Neural cell (in vitro differentiated cells): ENCODE measurements around the gene NELFE.

Experiments
- CTCF ChIP-seq: fragments of 450-650 bp; IDR thresholded peaks from 2 replicates; pipeline ENCODE4 v1.5.1; 2014; ENCODE audit warnings: antibody characterized with exemption, mild to moderate bottlenecking, moderate library complexity; ENCODE audit not compliant: poor library complexity, severe bottlenecking
- EP300 ChIP-seq: fragments of 450-650 bp; conservative IDR thresholded peaks from 2 replicates; pipeline ENCODE4 v1.6.1; 2014; ENCODE audit warnings: antibody characterized with exemption, mild to moderate bottlenecking, moderate library complexity; ENCODE audit not compliant: poor library complexity, severe bottlenecking
- EZH2 ChIP-seq: fragments of 200-600, 300-800 bp; shearing (Covaris generic), sonication (generic); IDR thresholded peaks from 2 replicates; pipeline ENCODE4 v1.6.1; 2014; ENCODE audit warnings: antibody characterized with exemption, low read length, borderline replicate concordance, mild to moderate bottlenecking; ENCODE audit not compliant: insufficient read depth, poor library complexity, severe bottlenecking
- POLR2AphosphoS5 ChIP-seq: IDR thresholded peaks from 2 replicates; pipeline ENCODE4 v1.6.1; 2012
- RAD21 ChIP-seq: fragments of 450-650 bp; conservative IDR thresholded peaks from 2 replicates; pipeline ENCODE4 v1.6.1; 2014; ENCODE audit warnings: antibody characterized with exemption, mild to moderate bottlenecking, moderate library complexity
- SMC3 ChIP-seq: fragments of 450-650 bp; conservative IDR thresholded peaks from 2 replicates; pipeline ENCODE4 v1.6.1; 2014; ENCODE audit warnings: antibody characterized with exemption, mild to moderate bottlenecking, moderate library complexity; ENCODE audit not compliant: poor library complexity
- TAF1 ChIP-seq: IDR thresholded peaks from 2 replicates; pipeline ENCODE4 v1.6.1; 2012; ENCODE audit warnings: low read depth

GRCh38 chr6:31933537-31933936 lies 25.2 kb downstream of the NELFE start:
- TF ChIP-seq EP300 (no peak), CTCF (no peak), POLR2AphosphoS5 (no peak), RAD21 (no peak), TAF1 (no peak), EZH2 (no peak), SMC3 (no peak)
